HG02884 (cell line): ENCODE results near the gene FCAR.
"Not testable (repeated sequence)": the region's sequence is repeated elsewhere in the genome, so short reads cannot be mapped to it uniquely, and the experiment has no call there.

Experiments
- ATAC-seq: cut with Tn5 transposase; IDR thresholded peaks from one replicate; pipeline ENCODE4 v1.9.1; 2021; ENCODE audit warnings: mild to moderate bottlenecking, moderate library complexity; ENCODE audit not compliant: unreplicated experiment

Gene FCAR

GRCh38 chr19:54893406-54893805 lies 19.4 kb downstream of the FCAR start:
- no peak for ATAC-seq

DNA sequence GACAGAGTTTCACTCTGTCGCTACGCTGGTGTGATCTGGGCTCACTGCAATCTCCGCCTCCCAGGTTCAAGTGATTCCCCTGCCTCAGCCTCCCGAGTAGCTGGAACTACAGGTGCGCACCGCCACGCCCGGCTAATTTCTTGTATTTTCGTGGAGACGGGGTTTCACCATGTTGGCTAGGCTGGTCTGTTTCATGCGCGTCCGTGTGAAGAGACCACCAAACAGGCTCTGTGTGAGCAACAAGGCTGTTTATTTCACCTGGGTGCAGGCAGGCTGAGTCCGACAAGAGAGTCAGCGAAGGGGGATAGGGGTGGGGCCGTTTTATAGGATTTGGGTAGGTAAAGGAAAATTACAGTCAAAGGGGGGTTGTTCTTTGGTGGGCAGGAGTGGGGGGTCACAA lies 20.1 kb downstream of the FCAR start:
- ATAC-seq = not testable (repeated sequence)

GRCh38 chr19:54896036-54896435 lies 22.0 kb downstream of the FCAR start:
- ATAC-seq = no peak

DNA sequence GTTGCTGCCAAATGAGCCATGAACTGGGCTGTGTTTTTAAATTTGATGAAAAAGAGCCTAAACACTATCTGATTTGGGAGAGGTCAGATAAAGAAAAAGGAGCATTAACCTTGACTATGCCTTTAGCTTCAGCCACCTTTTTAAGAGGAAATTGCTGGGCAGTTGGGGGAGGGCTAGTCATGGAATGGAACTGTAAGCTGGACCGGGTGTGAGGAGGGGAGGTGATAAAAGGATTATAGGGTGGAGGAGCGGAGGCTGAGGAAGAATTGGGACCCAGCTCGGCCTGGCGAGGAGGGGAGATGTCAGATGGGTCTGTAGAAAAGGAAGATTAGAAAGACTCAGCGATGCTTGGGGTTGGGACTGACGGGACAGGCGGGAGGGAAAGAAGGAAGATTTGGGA lies 24.6 kb downstream of the FCAR start:
- ATAC-seq = not testable (repeated sequence)

DNA sequence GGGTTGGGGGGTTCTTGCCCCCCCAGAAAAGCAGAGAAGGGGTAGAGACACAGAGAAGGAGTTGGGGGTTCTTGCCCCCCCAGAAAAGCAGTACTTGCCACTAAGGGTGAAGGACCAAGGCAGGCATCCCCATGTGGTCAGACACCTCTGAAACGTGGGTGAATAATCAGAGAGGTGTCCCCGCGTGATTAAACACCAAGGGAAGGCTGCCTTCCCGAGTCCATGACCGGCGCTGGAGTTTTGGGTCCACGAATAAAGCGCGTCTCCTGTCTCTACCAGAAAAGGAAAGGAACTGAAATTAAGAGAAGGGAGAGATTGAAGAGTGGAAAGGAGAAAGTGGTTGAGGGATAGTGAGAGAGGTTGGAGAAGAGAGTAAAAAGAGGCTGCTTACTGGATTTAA lies 25.6 kb downstream of the FCAR start:
- not testable (repeated sequence) for ATAC-seq

DNA sequence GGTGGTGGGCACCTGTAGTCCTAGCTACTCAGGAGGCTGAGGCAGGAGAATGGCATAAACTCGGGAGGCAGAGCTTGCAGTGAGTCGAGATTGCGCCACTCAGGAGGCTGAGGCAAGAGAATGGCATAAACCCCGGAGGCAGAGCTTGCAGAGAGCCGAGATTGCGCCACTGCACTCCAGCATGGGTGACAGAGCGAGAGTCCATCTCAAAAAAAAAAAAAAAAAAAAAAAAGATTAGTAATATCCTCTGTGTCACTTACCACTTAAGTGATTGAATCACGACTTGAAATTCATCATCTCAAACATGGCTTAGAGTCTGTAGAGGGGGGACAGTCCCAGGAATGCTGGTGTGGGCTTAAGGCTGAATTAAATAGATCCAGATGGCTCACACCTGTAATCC lies 27.1 kb downstream of the FCAR start:
- not testable (repeated sequence) for ATAC-seq

GRCh38 chr19:54902061-54902460 lies 28.0 kb downstream of the FCAR start:
- no peak for ATAC-seq

GRCh38 chr19:54903303-54903702 lies 29.3 kb downstream of the FCAR start:
- no peak for ATAC-seq

DNA sequence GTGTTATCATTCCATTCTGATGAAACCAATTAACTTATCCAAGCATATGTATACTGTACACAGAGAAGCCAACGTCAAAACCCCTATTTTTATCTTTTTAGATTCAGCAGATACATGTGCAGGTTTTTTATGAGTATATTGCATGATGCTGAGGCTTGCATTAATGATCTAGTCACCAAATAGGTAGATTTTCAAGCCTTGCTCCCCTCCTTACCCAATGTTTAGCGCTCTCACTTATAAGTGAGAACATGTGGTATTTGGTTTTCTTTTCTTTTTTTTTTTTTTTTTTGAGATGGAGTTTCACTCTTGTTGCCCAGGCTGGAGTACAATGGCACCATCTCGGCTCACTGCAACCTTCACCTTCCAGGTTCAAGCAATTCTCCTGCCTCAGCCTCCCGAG lies 30.2 kb downstream of the FCAR start:
- ATAC-seq = not testable (repeated sequence)

DNA sequence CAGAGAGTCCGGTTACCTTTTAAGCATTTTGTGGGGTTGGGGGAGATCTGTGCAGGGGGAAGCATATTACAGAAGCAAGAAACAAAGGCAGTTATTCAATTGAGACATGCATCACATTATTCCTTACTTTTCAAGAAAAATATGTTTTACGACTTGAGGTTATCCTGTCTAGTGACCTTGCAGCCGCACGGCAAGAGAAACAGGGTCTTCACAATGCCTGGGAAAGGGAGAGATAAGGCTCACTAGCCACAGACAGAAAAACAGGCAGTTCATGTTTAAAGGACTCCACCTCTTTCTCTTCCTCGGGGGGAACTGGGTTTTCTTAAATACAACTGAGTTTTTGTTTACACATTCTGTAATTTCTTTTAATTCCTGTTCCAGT lies 31.4 kb downstream of the FCAR start:
- no peak for ATAC-seq

DNA sequence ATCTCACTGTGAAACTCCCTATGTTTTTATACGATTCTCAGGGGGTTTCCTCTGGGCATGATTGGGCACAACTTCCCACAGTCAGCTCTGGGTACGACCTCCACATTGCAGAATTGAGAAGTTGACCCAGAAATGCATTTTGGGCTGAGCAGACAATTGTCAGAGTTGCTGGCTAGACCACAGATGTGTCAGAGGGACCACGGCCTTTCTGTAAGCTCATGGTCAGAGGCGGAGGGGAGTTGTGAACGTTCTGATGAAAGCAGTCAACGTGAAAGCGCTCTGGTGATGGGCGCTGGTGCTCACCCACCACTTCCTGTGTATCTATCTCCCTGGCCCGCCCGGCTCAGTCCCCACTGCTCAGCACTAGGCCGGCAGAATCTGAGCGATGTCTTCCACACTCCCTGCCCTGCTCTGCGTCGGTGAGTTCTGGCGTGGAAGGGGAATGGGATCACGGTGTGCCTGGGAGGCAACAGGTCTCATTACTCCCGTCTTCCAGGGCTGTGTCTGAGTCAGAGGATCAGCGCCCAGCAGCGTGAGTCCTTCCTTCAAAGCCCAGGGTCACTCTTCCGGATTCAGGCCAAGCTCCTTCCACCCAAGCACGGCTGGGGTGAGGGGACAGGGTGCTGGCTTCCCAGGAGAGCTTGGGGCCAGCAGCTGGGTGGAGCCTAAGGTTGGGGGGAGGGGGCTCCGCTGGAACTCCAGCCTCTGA lies 31.9 kb downstream of the FCAR start, which contains the start of gene NCR1:
NCR1 (plus strand) TSS at position 346 of the 709 bp plus-strand sequence; CDS start at position 386, 40 bp downstream.
- no peak for ATAC-seq

- no peak for ATAC-seq
These were observed 32.8 kb downstream of the FCAR start for GRCh38 chr19:54906819-54907218.

GRCh38 chr19:54907899-54908298 lies 33.9 kb downstream of the FCAR start:
- not testable (repeated sequence) for ATAC-seq

- ATAC-seq = no peak
These were observed 42.8 kb downstream of the FCAR start for GRCh38 chr19:54916822-54917221.

DNA sequence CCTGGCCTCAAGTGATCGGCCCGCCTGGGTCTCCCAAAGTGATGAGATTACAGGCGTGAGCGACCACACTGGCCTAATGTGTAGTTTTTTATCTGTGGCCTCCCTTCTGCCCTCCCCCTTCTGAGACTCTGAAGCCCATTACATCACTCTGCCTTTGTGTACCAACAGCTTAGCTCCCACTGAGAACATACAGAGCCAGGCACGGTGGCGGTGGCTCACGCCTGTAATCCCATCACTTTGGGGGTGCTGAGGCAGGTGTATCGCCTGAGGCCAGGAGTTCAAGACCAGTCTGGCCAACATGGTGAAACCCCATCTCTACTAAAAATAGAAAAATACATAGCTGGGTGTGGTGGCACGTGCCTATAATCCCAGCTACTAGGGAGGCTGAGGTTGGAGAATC lies 44.5 kb downstream of the FCAR start:
- ATAC-seq = no peak

GRCh38 chr19:54919646-54920563 lies 45.9 kb downstream of the FCAR start:
- not testable (repeated sequence) for ATAC-seq

DNA sequence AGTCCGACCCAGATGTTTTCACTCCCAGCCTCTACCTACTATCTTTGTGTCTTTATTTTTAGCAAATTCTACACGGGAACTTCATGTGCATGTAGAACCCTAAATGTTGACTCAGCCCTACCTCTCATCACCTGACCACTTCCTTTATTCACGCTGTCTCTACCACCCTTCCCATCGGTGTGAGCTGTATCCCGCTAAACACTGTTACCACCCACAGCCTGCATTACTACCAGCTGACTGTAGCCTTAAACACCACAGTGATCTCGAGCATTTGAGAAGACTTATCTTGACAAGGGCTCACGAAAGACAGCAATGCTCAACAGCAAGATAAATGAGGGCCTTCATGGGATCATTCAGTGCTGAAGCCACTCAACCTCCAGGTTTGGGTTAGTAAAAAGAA lies 47.0 kb downstream of the FCAR start:
- ATAC-seq = no peak

DNA sequence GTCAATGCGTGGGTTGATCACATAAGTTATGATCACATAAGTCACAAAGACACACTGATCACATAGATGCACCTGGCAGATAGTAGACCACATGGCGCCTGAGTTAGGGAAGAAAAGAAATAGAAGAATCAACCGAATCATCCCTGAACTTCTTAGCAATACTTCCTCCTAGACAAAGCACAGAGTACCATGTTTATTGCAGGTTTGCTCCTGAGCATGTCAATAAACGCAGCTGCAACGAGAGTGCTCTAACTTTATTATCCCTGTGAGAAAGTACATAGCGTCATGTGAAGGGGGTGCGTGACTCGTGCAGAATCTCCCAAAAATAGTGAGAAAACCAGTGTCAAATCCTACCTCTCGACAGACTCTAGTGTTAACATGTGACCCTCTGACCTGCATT lies 49.2 kb downstream of the FCAR start:
- no peak for ATAC-seq

DNA sequence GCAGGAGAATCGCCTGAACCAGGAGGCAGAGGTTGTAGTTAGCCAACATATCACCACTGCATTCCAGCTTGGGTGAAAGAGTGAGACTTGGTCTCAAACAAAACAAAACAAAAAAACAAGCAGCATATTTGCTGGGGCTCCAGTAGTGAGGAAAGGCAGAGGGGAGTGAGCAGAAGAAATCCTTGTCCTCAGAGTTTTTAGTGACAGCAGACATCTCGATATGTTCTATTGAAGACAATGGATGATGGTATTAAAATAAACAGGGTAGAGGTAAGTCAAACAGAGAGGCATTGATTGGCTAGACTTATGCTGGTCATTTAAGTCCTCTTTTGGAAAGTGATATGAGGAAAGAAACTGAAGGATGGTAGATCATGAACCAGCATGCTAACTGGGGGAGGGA lies 54.3 kb downstream of the FCAR start:
- no peak for ATAC-seq

GRCh38 chr19:54937926-54938325 lies 63.9 kb downstream of the FCAR start:
- peak; percentile 62 for ATAC-seq

DNA sequence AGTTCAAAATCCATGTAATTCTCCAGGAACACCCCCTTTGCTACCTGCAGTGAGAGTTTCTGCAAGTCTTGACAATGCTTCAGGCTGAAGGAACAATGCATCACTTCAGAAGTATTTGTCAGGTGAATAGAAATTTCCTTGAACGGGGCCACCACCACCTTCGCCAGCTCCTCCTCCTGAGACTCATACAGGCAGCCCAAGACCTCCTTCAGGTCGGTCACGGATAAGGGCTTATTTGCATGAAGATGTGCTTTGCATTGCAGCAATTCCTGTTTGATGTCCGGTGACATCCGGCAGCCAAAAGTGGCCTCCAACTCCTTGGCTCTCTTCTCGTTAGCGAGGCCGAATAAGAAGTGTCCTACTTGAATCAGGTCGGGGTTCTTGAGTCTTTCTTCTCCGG lies 64.9 kb downstream of the FCAR start:
- no peak for ATAC-seq

DNA sequence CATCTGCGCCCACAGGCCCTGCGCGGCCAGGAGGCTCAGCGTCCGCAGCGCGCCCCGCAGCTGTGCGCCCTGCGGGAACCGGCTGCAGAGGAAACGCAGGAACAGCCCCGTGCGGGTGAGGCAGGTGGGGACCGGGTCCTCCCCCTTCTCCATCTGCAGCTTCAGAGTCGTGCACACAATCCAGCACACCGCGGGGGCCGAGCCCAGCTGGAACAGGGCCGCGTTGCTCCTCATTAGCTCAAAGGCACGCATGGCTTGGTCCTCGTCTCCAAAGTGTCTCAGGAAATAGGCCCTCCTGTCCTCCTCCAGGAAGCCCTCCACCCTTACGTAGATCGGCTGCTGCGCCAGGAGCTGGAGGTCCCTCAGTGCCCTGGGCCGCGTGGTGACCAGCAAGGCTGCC lies 65.5 kb downstream of the FCAR start:
- not testable (repeated sequence) for ATAC-seq
